Measurements from ENCODE around the gene NRG2.

Gene NRG2

DNA sequence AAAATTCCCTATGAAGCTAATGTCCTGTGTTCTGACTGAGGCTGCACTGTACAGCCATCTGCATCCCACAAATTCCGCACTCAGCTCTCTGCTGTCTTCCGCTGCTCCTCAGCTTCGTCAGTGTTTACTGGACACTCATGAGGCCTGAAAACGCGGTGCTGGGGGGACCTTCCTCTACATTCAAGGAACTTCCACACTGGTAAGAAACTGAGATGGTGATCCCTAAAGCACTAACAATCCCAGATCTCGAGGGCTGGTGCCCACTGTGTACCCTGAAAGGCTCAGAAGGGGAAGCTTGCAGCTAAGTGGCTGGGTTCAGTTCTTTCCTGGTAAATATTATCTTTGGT is 117.9 kb downstream of the NRG2 start:
- H3K36me3 ChIP-seq (ENCODE audit: control insufficient read depth, insufficient read depth, low read length), result no peaks in the 10 kb centered on the region
- no peak overlapping the region for H3K4me2 ChIP-seq (ENCODE audit: low read length)
- H3K27ac ChIP-seq, result no peak overlapping the region
- TF ChIP-seq, protein P1, sequence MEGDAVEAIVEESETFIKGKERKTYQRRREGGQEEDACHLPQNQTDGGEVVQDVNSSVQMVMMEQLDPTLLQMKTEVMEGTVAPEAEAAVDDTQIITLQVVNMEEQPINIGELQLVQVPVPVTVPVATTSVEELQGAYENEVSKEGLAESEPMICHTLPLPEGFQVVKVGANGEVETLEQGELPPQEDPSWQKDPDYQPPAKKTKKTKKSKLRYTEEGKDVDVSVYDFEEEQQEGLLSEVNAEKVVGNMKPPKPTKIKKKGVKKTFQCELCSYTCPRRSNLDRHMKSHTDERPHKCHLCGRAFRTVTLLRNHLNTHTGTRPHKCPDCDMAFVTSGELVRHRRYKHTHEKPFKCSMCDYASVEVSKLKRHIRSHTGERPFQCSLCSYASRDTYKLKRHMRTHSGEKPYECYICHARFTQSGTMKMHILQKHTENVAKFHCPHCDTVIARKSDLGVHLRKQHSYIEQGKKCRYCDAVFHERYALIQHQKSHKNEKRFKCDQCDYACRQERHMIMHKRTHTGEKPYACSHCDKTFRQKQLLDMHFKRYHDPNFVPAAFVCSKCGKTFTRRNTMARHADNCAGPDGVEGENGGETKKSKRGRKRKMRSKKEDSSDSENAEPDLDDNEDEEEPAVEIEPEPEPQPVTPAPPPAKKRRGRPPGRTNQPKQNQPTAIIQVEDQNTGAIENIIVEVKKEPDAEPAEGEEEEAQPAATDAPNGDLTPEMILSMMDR (IDR thresholded peaks at IDR 0.05), result no peak
- H3K27me3 ChIP-seq (ENCODE audit: control insufficient read depth, insufficient read depth, low read length), result no peaks in the 10 kb centered on the region
- peaks cover 7% of the 10 kb centered on the region for H3K79me2 ChIP-seq
- H3K4me3 ChIP-seq (ENCODE audit: low read depth, low read length), result no peak overlapping the region
- no peak overlapping the region for H3K9ac ChIP-seq
- H3K4me1 ChIP-seq, result no peaks in the 10 kb centered on the region
- H3K9me3 ChIP-seq (ENCODE audit: control insufficient read depth, low read length), result no peaks in the 10 kb centered on the region
- H2AFZ ChIP-seq, result no peak overlapping the region

DNA sequence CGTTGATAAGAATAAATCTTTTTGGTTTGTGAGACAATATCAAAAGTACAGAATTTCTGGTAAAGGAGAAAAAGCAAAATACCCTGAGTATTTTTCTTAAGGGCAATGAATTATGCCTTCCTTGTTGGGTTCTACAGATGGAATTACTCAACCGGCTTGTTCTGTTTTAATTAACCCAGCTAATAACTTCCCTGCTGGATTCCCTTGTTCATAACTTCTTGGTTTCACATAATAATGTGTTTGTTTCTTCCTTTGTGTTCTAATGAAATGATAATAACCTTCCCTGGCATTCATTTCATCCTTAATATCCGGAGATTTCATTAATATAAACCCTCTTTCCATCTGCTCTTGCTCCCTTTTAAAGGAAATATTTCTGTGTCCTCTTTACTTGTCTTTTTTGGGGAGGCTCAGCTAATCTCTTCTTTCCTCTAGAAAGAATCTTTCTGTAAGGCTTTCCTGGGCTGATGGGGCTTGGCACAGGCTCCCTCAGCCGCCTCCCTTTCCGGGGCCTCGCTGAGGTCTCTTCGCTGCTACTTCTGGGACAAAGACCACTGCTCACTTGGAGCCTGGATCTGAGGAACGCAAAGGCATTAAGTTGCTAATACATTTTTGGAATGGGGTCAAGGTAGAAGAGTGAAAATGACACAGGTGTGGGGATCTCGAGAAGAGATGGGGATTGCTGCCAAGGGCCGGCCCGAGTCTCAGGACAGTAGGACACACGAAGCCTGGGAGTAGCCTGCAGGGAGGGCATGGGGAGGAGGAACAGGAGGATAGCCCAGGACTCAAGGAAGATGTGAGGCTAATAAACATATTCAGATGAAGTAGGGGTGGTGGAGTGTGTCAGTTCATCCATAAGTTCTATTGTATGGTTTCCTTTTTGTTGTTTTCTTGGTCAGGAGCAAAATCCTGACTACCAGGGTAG is 118.5 kb downstream of the NRG2 start:
- no peak overlapping the region for H3K27ac ChIP-seq
- H3K4me2 ChIP-seq (ENCODE audit: low read length), result no peak overlapping the region
- H3K9me3 ChIP-seq (ENCODE audit: control insufficient read depth, low read length), result no peaks in the 10 kb centered on the region
- no peak overlapping the region for H2AFZ ChIP-seq
- H3K27me3 ChIP-seq (ENCODE audit: control insufficient read depth, insufficient read depth, low read length), result no peaks in the 10 kb centered on the region
- H3K9ac ChIP-seq, result no peak overlapping the region
- H3K79me2 ChIP-seq, result peaks cover 3% of the 10 kb centered on the region
- no peaks in the 10 kb centered on the region for H3K4me1 ChIP-seq
- H3K4me3 ChIP-seq (ENCODE audit: low read depth, low read length), result no peak overlapping the region
- no peaks in the 10 kb centered on the region for H3K36me3 ChIP-seq (ENCODE audit: control insufficient read depth, insufficient read depth, low read length)
- TF ChIP-seq, protein P1 (IDR thresholded peaks at IDR 0.05), result no peak

DNA sequence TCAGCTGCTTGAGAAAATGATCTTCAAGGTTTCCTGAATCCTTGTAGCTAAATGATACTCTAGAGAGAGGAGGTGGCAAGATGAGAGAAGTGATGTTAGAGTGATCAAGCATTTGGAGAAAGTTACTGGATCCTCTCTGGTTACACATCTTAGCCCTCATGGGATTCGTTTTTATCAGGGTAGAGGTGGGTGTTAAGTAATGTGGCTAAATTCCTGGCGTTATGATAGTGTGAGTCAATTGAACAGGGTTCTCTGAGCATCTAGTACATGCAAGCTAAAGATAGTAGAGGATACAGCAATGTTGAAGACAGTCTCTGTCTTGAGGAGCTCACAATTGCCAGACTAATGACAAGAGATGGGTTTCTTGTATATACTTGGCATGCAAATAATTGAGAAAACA is 123.8 kb downstream of the NRG2 start:
- Histone ChIP-seq H3K9me3 (ENCODE audit: control insufficient read depth, low read length) (no peaks in the 10 kb centered on the region), H3K36me3 (ENCODE audit: control insufficient read depth, insufficient read depth, low read length) (no peaks in the 10 kb centered on the region), H2AFZ (no peak overlapping the region), H3K27me3 (ENCODE audit: control insufficient read depth, insufficient read depth, low read length) (no peaks in the 10 kb centered on the region), H3K9ac (no peak overlapping the region), H3K79me2 (peaks cover 11% of the 10 kb centered on the region), H3K27ac (no peak overlapping the region), H3K4me3 (ENCODE audit: low read depth, low read length) (no peak overlapping the region), H3K4me2 (ENCODE audit: low read length) (no peak overlapping the region), H3K4me1 (no peaks in the 10 kb centered on the region)
- TF ChIP-seq, protein P1 (IDR thresholded peaks at IDR 0.05), result no peak

DNA sequence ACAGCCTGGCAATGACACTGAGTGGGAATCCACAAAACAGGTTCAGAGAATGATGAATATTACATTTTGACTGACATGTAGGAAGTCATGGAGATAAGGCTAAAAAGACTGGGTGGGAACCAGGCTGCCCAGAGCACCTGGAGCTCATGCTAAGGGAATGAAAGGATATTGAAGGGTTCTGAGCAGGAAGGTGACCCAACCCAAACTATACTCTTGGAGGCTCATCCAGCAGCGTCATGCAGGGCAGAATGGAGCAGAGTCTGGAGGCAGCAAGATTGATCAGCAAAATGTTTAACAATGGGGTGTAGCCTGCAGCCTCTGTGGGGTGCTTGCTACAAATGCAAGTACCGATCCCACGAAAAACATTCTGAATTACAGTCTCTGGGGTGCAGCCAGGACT is 127.3 kb downstream of the NRG2 start:
- peaks cover 11% of the 10 kb centered on the region for H3K79me2 ChIP-seq
- no peaks in the 10 kb centered on the region for H3K36me3 ChIP-seq (ENCODE audit: control insufficient read depth, insufficient read depth, low read length)
- TF ChIP-seq, protein P1 (IDR thresholded peaks at IDR 0.05), result no peak
- no peak overlapping the region for H3K9ac ChIP-seq
- H3K4me1 ChIP-seq, result no peaks in the 10 kb centered on the region
- no peak overlapping the region for H3K4me3 ChIP-seq (ENCODE audit: low read depth, low read length)
- H3K4me2 ChIP-seq (ENCODE audit: low read length), result no peak overlapping the region
- no peaks in the 10 kb centered on the region for H3K9me3 ChIP-seq (ENCODE audit: control insufficient read depth, low read length)
- H3K27ac ChIP-seq, result no peak overlapping the region
- H3K27me3 ChIP-seq (ENCODE audit: control insufficient read depth, insufficient read depth, low read length), result no peaks in the 10 kb centered on the region
- no peak overlapping the region for H2AFZ ChIP-seq

DNA sequence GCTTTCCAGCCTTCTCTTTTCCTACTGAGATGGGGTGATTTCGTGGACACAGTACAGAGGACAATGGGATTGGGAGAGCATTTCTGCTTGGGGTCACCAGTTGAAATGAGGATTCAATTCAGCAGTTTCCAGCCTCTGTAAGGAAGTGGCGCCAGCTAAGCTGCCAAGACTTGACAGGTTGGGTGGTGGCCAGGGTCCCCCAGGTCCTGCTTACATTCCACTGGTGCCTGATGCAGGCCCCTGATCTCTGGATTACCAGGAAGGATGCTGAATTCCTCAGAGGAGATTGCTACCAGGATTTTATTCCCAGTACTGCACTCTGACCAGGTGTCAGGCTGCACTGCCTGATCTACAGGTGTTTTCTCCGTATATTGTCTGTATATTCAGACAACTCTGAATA is 127.8 kb downstream of the NRG2 start:
- Histone ChIP-seq H3K36me3 (ENCODE audit: control insufficient read depth, insufficient read depth, low read length) (no peaks in the 10 kb centered on the region), H3K9me3 (ENCODE audit: control insufficient read depth, low read length) (no peaks in the 10 kb centered on the region), H3K4me2 (ENCODE audit: low read length) (no peak overlapping the region), H3K9ac (no peak overlapping the region), H3K27me3 (ENCODE audit: control insufficient read depth, insufficient read depth, low read length) (no peaks in the 10 kb centered on the region), H2AFZ (no peak overlapping the region), H3K79me2 (peaks cover 11% of the 10 kb centered on the region), H3K27ac (no peak overlapping the region), H3K4me1 (no peaks in the 10 kb centered on the region), H3K4me3 (ENCODE audit: low read depth, low read length) (no peak overlapping the region)
- TF ChIP-seq, protein P1 (IDR thresholded peaks at IDR 0.05), result no peak

All from parathyroid adenoma (tissue), 2 donors.